Measurements from ENCODE around the gene MCIDAS. TPM values are rescaled to one million over a fixed set of nuclear protein-coding genes. Genes with fewer than 3 reads are reported as not detected.

The MCIDAS gene
- total and polyA plus RNA-seq, 2 of the 8 experiments (the other 6 are each of a cell fraction or from before 2014, with no cell fraction given), result 0.15 TPM; not detected in 1

- no peak overlapping the region for H2BK12ac ChIP-seq (ENCODE audit: low read depth, low read length)
- peaks cover 0 to 6% (median 3%) of the 10 kb centered on the region in 4 experiments; a peak in 3 of 7 replicates for H3K27me3 ChIP-seq (replicated peaks in 1 of 4; ENCODE audit: control insufficient read depth in 3 of 4, extremely low read depth in 1 of 4, insufficient read depth in 3 of 4, low read length in 3 of 4)
- CTCF ChIA-PET (ENCODE audit: partially characterized antibody), result interaction anchor here (0.6 to 3.5 kb wide), 12 partner anchors 8 to 137 kb away, joined by 3 to 12 read pairs (median 4); no protein-coding TSS in a partner anchor
- H2AK5ac ChIP-seq (ENCODE audit: low read depth, low read length), result no peak overlapping the region
- no peaks in the 10 kb centered on the region for H3K23me2 ChIP-seq (ENCODE audit: low read depth, low read length)
- H2AFZ ChIP-seq (ENCODE audit: low read length), result no peak overlapping the region
- H3K4me1 ChIP-seq (replicated peaks in 1 of 4; ENCODE audit: control insufficient read depth in 3 of 4, insufficient read depth in 4 of 4, low read length in 3 of 4), result no peaks in the 10 kb centered on the region
- no peak overlapping the region for H3K4ac ChIP-seq (replicated peaks; ENCODE audit: insufficient read length, low read depth, low read length)
- H3K14ac ChIP-seq (ENCODE audit: insufficient read length), result no peak overlapping the region
- FAIRE-seq (no peak), DNase-seq (ENCODE audit: low read depth in 1 of 2, low spot score in 2 of 2) (no peak)
- H3K27ac ChIP-seq (ENCODE audit: low read depth, low read length), result no peak overlapping the region
- no peak overlapping the region for H3K4me3 ChIP-seq (ENCODE audit: extremely low read depth in 1 of 4, insufficient read depth in 2 of 4, low read depth in 3 of 4, low read length in 4 of 4)
- no peak overlapping the region for H3K18ac ChIP-seq (ENCODE audit: extremely low read depth, low read length)
- H3K4me2 ChIP-seq (ENCODE audit: insufficient read depth in 1 of 2, low read depth in 2 of 2, low read length in 2 of 2), result no peak overlapping the region
- H3K79me2 ChIP-seq (ENCODE audit: control insufficient read depth in 1 of 2, insufficient read depth in 2 of 2, low read length in 2 of 2), result no peaks in the 10 kb centered on the region
- no peak overlapping the region for H2BK5ac ChIP-seq (ENCODE audit: low read depth, low read length)
- H4K8ac ChIP-seq (ENCODE audit: extremely low read depth, insufficient read depth, low read length), result no peak overlapping the region
- no peak overlapping the region for H3K23ac ChIP-seq (ENCODE audit: insufficient read length)
- no peak overlapping the region for H3K56ac ChIP-seq (replicated peaks; ENCODE audit: insufficient read length, low read depth, low read length)
- H2BK120ac ChIP-seq (replicated peaks; ENCODE audit: low read depth, low read length), result no peak overlapping the region
- POLR2A ChIA-PET (ENCODE audit: partially characterized antibody), result interaction anchor here (1.3 kb wide), 1 partner anchor 28 kb away, joined by 3 read pairs; the partner anchor contains the start of gene GPX8
- H3K9ac ChIP-seq (replicated peaks in 1 of 4; ENCODE audit: extremely low read depth in 1 of 4, low read depth in 3 of 4, low read length in 3 of 4), result no peak overlapping the region
- H2BK20ac ChIP-seq (ENCODE audit: low read length), result no peak overlapping the region
- no peaks in the 10 kb centered on the region for H3K36me3 ChIP-seq (ENCODE audit: control insufficient read depth in 2 of 4, insufficient read depth in 4 of 4, low read length in 3 of 4)
- no peak overlapping the region for H4K91ac ChIP-seq (replicated peaks; ENCODE audit: insufficient read length, low read length)
- H4K5ac ChIP-seq (ENCODE audit: insufficient read length, low read depth, low read length), result no peak overlapping the region
- 50% methylated on average over 4 of the region's 4 CpGs; no CpG with 5 or more reads in 1 of the 2 experiments for WGBS, 2 experiments (ENCODE audit: extremely low coverage in 1 of 2, insufficient coverage in 1 of 2, insufficient read length in 1 of 2, insufficient replicate concordance in 2 of 2, low coverage in 1 of 2, low lambda C conversion rate in 2 of 2, missing lambda C conversion rate in 1 of 2)
- no peaks in the 10 kb centered on the region for H3K79me1 ChIP-seq (ENCODE audit: low read depth, low read length)
- H4K20me1 ChIP-seq (replicated peaks in 1 of 2; ENCODE audit: control insufficient read depth in 1 of 2, insufficient read depth in 2 of 2, low read length in 2 of 2), result no peaks in the 10 kb centered on the region
- no peak for TF ChIP-seq BRCA1 (IDR thresholded peaks at IDR 0.05; ENCODE audit: low read depth, low read length)
- peak; percentile 44 to 48 for TF ChIP-seq RAD21 (IDR thresholded peaks at IDR 0.05 in 1 of 2, conservative IDR thresholded peaks at IDR 0.05 in 1 of 2; ENCODE audit: low read depth in 2 of 2, low read length in 2 of 2)
- peak in 1 of 3 experiments; percentile 46; a peak in 2 of 4 replicates for TF ChIP-seq CTCF (IDR thresholded peaks at IDR 0.05; ENCODE audit: control extremely low read depth in 1 of 3, insufficient read depth in 1 of 3, low read depth in 1 of 3, low read length in 3 of 3)
- H3K9me3 ChIP-seq (ENCODE audit: insufficient read depth in 2 of 2, low read depth in 1 of 2, low read length in 1 of 2), result no peaks in the 10 kb centered on the region
- no peak overlapping the region for H2BK15ac ChIP-seq (ENCODE audit: low read length)
Observed at GRCh38 chr5:55187370-55187769, 39.7 kb downstream of the MCIDAS start.

Measured in H1 (cell line).